GM18520 (cell line): ENCODE measurements around the gene SLC3A2.
"Not testable (repeated sequence)": the region's sequence is repeated elsewhere in the genome, so short reads cannot be mapped to it uniquely, and the experiment has no call there.

ENCODE experiments used
- ATAC-seq: cut with Tn5 transposase; IDR thresholded peaks from one replicate; pipeline ENCODE4 v1.9.1; 2021; ENCODE audit not compliant: unreplicated experiment

The SLC3A2 gene

GRCh38 chr11:62926680-62927455, 46.2 kb downstream of the SLC3A2 start:
- ATAC-seq = no peak

GRCh38 chr11:62928011-62928410, 47.3 kb downstream of the SLC3A2 start:
- ATAC-seq = no peak

- no peak for ATAC-seq
Observed at GRCh38 chr11:62930157-62930556, 49.5 kb downstream of the SLC3A2 start.

DNA sequence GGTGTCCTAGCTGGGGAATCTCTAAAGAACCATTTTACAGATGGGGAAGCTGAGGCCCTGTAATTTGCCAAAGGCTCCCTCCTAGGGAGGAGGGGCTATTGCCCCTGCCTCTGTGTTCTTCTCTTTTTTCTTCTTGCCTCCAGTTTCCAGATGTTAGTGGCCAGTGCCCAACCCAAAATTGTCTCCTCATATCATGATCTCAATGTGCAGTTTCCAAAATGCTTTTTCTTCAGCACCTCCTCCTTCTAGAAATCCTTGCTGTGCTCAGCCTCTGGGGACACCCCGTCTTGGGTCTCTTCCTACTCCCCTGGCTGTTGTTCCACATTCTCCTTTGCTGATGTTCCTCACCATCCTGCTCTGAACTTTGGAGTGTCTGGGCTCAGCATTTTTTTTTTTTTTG, 50.0 kb downstream of the SLC3A2 start:
- no peak for ATAC-seq

DNA sequence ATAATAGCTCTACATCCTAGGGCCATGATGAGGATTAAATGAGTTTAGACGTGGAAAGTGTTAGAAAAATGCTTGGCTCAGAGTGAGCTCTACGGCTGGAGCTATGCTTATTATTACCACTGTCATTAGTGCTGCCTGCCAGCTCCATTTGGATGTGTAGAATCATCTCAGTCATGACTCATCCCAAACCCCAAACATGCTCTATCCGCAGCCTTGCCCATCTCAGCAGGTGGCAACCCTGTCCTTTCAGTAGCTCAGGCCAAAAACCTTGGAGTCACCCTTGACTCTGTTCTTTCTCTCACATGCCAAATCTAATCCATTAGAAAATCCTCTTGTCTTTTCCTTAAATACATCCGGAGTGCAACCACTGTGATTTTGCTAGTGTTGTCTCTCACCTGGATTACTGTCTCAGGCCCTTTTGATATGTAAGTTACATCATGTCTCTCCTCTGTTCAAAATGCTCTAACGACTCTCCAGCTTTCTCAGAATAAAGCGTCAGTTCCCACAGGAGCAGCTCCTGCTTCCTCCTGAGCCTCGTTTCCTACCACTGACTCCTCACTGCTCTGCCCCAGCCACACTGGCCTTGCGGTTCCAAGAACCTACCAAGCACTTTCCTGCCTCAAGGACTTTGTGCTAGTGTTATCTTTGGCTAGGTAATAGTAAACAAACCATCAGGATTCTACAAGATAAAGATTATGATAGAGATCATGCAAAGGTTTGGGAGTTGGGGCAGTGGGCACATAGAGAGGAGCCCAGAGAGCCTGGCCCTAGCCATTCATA, 51.0 kb downstream of the SLC3A2 start:
- ATAC-seq = no peak

GRCh38 chr11:62933285-62933684, 52.6 kb downstream of the SLC3A2 start:
- no peak for ATAC-seq

DNA sequence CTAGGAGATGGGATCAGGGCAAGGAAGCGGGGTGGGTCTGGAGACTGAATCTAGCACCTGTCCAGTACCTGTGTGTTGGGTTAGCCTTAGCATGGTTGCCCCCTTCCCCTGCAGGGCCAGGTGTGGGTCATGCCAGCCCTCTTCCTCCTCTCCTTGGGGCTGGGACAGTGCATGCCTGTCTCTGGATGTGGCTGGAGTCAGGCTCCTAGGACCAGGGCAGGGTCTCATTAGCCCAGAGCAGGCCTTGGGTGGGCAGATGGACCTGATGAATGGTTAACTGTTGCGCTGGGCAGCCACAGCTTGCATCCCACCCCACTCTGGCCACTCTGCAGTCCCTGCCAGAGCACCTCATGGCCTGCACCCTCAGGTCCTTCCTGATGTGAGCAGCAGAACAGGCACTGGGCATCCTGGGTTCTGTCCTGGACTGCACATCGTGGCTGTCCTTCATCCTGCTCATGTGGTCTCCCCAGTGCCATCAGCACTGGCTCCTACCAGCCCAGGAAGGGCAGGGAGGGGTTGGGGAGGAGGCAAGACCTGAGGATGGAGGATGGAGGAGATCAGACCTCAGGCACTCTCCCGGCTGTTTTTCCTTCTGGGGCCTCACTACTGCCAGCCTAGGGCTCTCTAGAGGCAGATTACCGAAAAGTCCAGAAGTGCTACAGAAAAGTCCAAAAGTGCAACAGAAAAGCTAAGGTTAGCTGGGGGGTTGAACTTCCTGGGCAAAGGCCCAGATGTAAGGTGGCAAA, 53.2 kb downstream of the SLC3A2 start:
- ATAC-seq = no peak

DNA sequence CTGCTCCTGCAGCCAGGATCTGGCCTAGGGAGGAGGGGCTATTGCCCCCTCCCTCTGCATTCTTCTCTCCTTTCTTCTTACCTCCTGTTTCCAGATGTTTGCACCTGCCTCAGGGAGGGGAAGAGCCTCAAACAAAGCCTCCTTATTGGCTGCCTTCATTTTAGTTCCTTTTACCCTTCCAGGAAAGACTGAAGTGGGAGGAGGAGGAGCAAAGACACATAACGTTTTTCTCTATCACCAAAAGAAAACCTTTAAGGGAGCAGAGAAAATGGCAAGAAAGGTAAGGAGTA, 53.7 kb downstream of the SLC3A2 start:
- ATAC-seq = no peak

DNA sequence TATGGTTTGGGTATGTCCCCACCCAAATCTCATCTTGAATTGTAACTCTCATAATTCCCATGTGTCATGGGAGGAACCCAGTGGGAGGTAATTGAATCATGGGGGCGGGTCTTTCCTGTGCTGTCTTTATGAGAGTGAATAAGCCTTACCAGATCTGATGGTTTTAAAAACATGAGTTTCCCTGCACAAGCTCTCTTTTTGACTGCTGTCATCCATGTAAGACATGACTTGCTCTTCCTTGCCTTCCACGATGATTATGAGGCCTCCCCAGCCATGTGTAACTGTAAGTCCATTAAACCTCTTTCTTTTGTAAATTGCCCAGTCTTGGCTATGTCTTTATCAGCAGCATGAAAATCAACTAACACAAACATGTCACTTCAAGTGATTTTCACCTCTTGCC, 56.8 kb downstream of the SLC3A2 start:
- ATAC-seq = not testable (repeated sequence)
